Myocyte (in vitro differentiated cells): ENCODE measurements around the gene OR2M3. TPM values are rescaled to one million over a fixed set of nuclear protein-coding genes. Genes with fewer than 3 reads are reported as not detected.

ENCODE experiments used
- total RNA-seq: library from RNA; depleted of rRNA; stranded (reverse); fragments of >200 nt; gene quantifications from 2 replicates; pipeline ENCODE4 v1.2.3, GENCODE V29; 2014

OR2M3 gene
- total RNA-seq, 1 donor from 2014 or later, result not detected

Other genes with a start within 250 kb of the OR2M3 start
- not detected in 2 replicates for gene OR2L8, start 248.4 kb upstream of the OR2M3 start, total RNA-seq
- not detected in 2 replicates for gene OR2AK2, start 232.0 kb upstream of the OR2M3 start, total RNA-seq
- not detected in 2 replicates for gene OR2L5, start 183.6 kb upstream of the OR2M3 start, total RNA-seq
- gene OR2L2, start 167.2 kb upstream of the OR2M3 start, total RNA-seq, result not detected in 2 replicates
- gene OR2L3, start 150.4 kb upstream of the OR2M3 start, total RNA-seq, result not detected in 2 replicates
- gene OR2L13, start 102.1 kb upstream of the OR2M3 start, total RNA-seq, result not detected in 2 replicates
- gene OR2M5, start 52.1 kb upstream of the OR2M3 start, total RNA-seq, result not detected in 2 replicates
- gene OR2M2, start 22.4 kb upstream of the OR2M3 start, total RNA-seq, result not detected in 2 replicates
- gene OR2M4, start 34.2 kb downstream of the OR2M3 start, total RNA-seq, result not detected in 2 replicates
- not detected in 2 replicates for gene OR2T33, start 80.7 kb downstream of the OR2M3 start, total RNA-seq
- not detected in 2 replicates for gene OR2T12, start 106.2 kb downstream of the OR2M3 start, total RNA-seq
- gene OR2M7, start 127.3 kb downstream of the OR2M3 start, total RNA-seq, result not detected in 2 replicates
- gene OR14C36, start 151.5 kb downstream of the OR2M3 start, total RNA-seq, result not detected in 2 replicates
- gene OR2T4, start 164.4 kb downstream of the OR2M3 start, total RNA-seq, result not detected in 2 replicates
- not detected in 2 replicates for gene OR2T6, start 178.5 kb downstream of the OR2M3 start, total RNA-seq
- gene OR2T1, start 205.8 kb downstream of the OR2M3 start, total RNA-seq, result not detected in 2 replicates
- gene OR2T2, start 248.4 kb downstream of the OR2M3 start, total RNA-seq, result not detected in 2 replicates